NCI-H226 (cell line): Measurements from ENCODE around the gene UBE2H.

Experiments
- DNase-seq: peaks from one replicate; pipeline ENCODE4 v3.0.0-alpha.2; 2015

Gene UBE2H

DNA sequence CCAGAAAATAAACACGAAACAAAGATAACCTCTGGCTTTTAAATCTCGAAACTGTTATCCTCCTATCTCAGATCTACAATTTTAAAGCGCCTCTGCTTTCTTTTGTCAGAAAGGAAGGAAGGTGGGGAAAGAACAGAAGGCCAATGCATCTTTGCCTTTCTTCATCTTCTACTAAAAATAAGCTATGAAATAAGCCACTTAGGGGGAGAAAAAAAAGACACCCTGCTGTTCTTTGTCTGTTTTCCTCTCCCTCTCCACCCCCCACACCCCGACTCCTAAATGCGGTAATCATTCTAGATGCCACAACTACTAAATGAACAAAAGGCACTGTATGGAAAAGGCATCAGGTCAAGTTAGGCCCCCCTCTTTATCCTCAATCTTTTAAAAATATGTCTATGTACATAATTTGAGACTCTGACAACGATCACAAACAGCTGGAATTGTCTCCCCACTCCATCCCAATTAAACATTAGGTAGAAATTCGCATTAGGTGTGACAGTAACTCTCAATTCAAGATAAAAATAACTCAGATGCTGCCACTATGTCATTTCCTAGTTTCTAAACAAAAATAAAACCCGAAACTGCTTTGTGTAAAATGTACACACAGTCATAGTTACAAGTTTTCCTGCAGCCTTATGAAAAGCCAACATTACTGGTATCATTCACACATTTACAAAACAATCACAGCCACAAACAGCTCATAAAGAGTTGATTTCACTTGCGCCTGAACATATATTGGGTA is 2.4 kb downstream of the UBE2H start:
- no peak for DNase-seq

GRCh38 chr7:129949292-129950133 is 3.2 kb downstream of the UBE2H start:
- DNase-seq, result peak; percentile 61

DNA sequence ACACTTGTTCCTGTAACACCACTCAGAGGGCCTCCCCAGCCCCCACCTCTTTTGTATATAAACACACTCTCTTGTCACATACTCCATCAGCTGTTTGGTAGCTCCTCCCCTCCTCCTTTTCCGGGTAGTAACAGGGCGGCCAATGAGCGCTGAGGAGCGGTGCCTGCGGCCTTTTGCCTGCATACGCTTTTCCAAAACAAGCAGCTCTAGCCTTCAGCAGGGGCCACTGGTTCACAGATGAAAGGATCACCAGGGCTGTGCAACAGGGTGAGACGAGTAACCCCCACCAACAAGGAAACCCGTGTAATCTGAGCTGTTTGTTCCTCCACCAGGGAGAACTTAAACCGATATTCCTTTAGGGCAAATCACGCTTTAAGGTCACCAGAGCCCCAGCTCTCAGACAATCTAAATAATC is 3.9 kb downstream of the UBE2H start:
- DNase-seq, result peak; percentile 88

DNA sequence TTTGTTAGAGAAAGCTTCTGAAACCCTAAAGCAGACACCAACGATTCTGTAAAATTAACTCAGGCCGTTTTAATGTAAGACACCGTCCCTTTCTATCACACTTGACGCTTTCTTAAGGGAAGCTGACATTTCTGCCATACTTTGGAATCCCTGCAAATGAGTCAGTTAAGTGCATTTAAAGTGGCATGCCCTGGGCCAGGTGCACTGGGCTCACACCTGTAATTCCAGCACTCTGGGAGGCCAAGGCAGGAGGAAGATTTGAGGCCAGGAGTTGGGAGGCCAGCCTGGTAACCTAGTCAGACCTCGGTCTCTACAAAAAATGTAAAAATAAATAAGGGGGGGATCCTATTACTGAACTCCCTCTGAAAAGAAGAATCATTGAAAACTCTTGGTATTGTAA is 4.4 kb downstream of the UBE2H start:
- no peak for DNase-seq

DNA sequence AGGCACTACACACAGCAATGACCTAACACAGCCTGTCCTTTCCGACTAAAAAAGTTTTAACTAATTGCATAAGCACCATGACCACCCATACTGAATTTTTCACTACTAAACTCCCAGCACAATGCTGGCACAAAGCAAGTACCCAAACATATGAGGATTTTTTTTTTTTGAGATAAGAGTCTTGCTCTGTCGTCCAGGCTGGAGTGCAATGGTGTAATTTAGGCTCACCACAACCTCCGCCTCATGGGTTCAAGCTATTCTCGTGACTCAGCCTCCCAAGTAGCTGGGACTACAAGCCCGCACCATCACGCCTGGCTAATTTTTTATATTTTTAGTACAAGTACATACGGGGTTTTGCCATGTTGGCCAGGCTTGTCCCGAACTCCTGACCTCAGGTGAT is 5.1 kb downstream of the UBE2H start:
- DNase-seq, result no peak

DNA sequence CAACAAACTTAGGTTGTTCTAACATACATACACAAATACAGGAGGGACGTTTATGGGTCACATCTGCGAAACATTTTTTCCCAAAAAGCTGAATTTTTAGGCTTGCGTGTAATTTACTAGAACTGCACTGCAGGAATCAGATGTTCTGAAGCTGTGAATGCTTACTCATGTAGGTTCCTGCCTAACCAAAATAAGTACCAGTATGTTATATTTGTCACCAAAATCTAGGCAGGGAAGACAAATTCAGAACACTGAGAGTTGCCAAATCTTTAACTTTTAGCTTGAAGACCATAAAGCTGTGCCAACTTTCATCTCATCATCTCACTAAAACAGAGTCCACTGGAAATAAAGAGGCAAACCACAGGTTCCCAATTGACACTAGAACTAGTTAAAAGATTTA is 5.7 kb downstream of the UBE2H start:
- DNase-seq, result no peak

GRCh38 chr7:129946282-129946681 is 6.5 kb downstream of the UBE2H start:
- DNase-seq, result no peak

- DNase-seq, result no peak
These were observed 9.4 kb downstream of the UBE2H start for GRCh38 chr7:129943352-129943751.

DNA sequence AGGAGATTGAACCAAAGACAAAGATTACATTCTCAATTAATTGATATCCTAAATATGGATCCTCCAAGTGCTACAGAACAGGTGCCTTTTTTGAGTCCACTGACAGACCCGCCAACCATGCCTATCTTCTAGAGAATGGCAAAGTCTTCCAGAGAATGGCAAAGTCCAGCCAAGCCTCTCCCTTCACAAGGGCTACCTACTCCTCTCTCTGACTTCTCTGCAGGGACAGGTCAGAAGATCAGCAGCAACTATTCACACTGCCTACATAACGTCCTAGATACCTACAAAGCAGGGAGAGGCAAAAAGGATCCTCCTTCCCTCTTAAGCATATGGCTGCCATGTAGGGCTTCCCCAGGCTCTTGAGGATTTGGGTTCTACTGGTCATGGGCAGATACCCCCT is 12.4 kb downstream of the UBE2H start:
- no peak for DNase-seq

DNA sequence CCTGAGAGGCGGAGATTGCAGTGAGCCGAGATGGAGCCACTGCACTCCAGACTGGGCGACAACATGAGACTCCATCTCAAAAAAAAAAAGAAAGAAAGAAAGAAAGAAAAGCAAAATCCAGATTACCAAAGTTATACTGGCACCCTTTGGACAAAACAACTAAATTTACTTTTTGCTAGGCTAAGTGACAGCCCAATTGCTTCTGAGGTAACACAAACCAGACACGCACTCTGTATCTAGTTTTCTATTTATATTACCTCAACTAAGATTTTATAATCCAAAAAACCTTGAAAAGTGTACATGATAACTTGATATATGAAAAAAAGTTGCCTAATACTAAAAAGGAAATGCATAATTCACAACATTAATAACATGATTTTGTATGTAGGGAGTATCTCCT is 12.9 kb downstream of the UBE2H start:
- no peak for DNase-seq

GRCh38 chr7:129933627-129934026 is 19.1 kb downstream of the UBE2H start:
- no peak for DNase-seq

DNA sequence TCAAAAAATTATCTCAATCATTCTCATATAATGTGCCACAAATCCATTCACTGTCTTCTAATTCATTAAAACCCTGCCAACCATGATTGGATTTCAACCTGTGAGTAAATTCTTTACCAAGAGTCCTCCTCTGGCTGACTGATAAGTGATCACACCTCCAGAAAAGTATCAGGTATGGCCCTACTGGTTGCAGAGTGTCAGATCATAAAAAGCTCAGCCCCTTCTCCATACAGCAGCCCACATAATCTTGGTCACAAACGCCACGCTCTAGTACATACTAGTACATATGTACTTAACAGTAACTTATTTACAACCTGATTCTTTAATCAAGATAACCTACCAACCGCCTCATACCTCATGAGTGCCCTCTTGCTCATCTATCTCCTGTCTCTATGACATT is 26.1 kb downstream of the UBE2H start:
- DNase-seq, result no peak

GRCh38 chr7:129925416-129926002 is 27.3 kb downstream of the UBE2H start:
- peak; percentile 76 for DNase-seq

GRCh38 chr7:129924602-129925001 is 28.2 kb downstream of the UBE2H start:
- DNase-seq, result no peak

GRCh38 chr7:129923709-129924108 is 29.1 kb downstream of the UBE2H start:
- peak; percentile 83 for DNase-seq

DNA sequence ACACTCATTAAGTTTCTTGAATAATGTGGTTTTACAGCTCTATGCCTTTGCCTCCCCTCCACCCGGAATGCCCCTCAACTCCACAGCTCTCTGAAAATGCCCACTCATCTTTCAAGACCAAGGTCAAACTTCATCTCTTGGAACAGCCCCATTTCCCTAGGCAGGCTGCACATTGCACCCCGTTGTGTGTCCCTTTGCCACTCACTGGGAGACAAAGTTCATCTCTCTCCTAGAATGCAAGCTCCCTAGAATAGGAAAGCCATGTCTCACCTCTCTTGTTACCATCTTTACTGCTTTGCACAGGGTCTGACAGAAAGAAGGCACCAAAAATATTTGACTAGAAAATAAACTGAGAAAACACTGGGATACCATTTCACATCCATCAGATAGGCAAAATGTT is 33.3 kb downstream of the UBE2H start:
- no peak for DNase-seq

GRCh38 chr7:129918922-129919321 is 33.8 kb downstream of the UBE2H start:
- no peak for DNase-seq

- no peak for DNase-seq
These were observed 34.8 kb downstream of the UBE2H start for GRCh38 chr7:129917934-129918333.

DNA sequence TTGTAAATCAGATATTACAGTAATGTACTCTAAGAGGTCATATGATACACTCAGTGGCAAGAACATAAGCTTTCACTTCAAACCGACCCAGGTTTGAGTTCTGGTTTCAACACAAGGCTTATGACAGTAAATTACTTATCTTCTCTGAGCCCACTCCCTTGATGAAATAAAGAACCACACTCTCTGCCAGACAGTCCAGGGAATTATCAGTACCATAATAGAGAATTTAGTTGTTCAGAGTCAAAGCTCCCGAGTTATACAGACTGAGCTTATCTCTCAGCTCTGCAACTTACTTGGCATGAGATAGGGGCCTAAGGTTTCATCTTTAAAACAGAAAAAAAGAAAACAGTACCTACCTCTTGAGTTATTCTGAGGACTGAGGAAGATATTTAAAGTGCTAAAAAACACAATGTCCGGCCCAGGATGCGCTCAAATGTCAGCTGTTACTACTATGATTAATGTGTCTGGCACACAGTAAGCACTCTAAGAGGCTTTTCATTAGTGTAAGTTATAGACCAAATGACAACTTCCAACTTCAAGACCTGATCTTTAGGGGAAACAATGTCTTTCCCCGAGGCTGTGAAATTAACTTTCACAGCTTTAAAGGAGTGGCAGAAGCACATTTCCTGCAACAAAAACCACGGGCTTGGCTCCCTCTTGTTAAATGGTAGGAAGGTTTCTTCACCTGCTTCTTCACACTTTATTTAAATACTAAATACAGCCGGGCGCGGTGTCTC is 38.1 kb downstream of the UBE2H start:
- no peak for DNase-seq

- no peak for DNase-seq
These were observed 39.3 kb downstream of the UBE2H start for GRCh38 chr7:129913428-129913827.

DNA sequence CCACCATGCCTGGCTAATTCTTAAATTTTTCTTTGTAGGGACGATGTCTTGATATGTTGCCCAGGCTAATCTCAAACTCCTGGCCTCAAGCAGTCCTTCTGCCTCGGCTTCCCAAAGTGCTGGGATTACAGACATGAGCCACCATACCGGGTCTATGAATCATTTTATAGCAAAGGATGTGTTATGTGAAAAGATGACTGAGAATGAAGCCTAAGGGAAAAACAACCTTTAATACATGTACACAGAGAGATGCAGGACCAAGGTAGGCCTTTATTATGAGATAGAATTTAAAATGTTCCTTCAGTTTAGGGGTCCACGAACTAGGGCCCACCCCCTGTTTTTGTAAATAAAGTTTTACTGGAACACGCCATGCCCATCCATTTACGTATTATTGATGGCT is 41.0 kb downstream of the UBE2H start:
- no peak for DNase-seq

DNA sequence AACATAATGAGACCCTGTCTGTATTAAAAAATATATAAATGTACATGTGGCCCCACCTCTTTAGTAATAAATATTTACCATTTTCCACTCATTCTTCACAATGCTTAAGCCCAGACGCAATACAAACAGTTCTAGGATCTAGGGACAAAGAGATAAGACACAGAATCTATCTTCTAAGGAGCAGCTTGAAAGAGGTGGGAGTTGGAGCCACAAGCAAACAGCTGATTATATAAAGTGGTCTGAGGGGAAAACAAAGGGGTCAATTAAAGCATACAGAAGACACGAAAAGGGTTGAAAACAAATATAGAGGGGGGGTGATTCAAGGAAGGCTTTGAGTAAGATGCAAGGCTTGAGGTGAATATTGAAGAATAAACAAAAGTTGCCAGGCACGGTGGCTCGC is 43.1 kb downstream of the UBE2H start:
- DNase-seq, result no peak

GRCh38 chr7:129908181-129908580 is 44.6 kb downstream of the UBE2H start:
- no peak for DNase-seq
